ENCODE measurements around the gene RYR3.

DNA sequence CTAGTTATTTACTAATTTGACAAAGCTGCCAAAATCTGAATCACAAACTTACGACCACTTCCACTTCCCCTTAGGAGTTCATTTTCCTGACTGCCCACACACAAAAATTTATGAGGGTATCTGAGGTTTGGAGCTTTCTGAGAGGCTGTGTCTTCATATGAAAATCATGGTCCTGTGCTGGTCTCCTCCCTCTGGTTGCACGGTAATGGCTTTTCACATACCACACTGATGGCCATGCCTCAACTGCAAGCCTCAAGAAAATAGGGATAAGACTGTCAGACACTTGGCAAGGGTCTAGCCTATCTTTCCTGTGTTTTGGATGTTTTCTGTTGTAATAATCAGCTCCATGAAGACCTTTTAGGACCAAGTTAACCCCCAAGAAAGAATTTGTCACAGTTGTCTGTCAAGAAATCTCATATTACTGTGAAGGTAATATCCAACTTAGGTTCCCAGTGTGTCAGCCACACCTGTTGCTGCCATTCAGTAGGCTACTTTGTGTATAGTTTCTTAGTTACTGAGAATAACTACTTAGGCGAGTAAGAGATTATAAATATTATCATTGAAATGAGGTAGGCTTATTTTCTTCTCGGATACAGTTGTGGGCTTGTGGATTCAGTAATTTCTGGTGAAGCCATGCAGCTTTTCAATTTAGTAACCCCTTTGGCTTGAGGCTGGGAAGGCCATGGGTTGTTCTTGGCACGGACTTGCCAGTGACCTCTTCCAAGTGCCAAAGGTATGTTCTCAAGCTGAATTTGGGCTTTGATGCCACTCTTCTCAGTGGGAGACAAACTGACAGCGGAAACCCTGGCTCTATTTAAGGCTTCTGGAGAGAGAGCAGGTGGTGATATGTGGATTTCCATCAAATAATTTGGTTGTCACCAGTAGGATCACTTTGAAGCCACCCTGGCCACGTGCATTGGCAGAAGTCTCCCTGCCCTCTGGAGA lies 101.1 kb downstream of the RYR3 start:
- TF ChIP-seq, protein P1, sequence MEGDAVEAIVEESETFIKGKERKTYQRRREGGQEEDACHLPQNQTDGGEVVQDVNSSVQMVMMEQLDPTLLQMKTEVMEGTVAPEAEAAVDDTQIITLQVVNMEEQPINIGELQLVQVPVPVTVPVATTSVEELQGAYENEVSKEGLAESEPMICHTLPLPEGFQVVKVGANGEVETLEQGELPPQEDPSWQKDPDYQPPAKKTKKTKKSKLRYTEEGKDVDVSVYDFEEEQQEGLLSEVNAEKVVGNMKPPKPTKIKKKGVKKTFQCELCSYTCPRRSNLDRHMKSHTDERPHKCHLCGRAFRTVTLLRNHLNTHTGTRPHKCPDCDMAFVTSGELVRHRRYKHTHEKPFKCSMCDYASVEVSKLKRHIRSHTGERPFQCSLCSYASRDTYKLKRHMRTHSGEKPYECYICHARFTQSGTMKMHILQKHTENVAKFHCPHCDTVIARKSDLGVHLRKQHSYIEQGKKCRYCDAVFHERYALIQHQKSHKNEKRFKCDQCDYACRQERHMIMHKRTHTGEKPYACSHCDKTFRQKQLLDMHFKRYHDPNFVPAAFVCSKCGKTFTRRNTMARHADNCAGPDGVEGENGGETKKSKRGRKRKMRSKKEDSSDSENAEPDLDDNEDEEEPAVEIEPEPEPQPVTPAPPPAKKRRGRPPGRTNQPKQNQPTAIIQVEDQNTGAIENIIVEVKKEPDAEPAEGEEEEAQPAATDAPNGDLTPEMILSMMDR (IDR thresholded peaks at IDR 0.05; ENCODE audit: low read length): no peak
- no peak for TF ChIP-seq EZH2 (optimal IDR thresholded peaks at IDR 0.05; ENCODE audit: low read depth, low read length)
- no peak for TF ChIP-seq EZH2phosphoT487 (IDR thresholded peaks at IDR 0.05; ENCODE audit: low read length)
